ENCODE data around the gene OR4S1. TPM values are rescaled to one million over a fixed set of nuclear protein-coding genes. Genes with fewer than 3 reads are reported as not detected.
A peak's percentile ranks its signal among the peaks of the same experiment; 100 is the strongest.
"Not testable (repeated sequence)": the region's sequence is repeated elsewhere in the genome, so short reads cannot be mapped to it uniquely, and the experiment has no call there.

Gene OR4S1
- not detected in 2 replicates for polyA plus RNA-seq (2014; cell fraction: cytosol; rRNA removed)
- polyA plus RNA-seq (2014; cell fraction: nucleus; rRNA removed): not detected in 2 replicates

DNA sequence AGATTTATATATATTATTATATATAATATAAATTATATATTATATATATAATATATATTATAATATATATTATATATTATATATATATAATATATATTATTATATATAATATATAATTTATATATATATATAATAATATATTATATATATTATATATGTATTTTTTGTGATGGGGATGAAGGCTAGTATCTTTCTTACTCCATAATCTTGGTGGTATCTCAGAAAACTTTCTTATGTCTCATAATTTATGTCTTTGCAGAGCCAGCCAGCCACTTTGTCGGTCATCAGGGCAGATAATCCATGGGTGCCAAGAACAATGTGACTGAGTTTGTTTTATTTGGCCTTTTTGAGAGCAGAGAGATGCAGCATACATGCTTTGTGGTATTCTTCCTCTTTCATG lies at the start of gene OR4S1:
Gene OR4S1, plus strand, starts transcription at position 301 of the 400 bp plus-strand sequence. Its CDS starts 0 bp downstream, at position 301.
- no peak for DNase-seq (ENCODE audit: low spot score)

DNA sequence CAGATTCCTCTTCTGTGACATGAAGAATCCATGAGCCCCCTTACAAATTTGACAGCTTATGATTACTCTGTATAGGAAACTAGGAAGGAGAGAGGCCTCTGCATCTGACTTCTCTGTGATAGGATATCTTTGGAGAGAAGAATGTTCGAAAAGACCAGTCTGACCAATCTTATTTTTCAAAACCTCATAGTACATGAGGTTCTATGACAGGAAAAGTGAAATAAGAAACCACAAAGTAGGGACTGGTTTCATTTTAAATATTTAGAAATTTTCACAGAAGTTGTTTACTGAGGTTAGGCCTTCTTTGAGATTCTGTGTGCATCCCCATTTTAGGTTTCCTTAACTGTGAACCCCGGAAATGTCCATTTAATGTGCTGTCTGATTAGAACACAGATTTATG lies 44.4 kb upstream of the OR4S1 start:
- no peak for DNase-seq (ENCODE audit: low spot score)

DNA sequence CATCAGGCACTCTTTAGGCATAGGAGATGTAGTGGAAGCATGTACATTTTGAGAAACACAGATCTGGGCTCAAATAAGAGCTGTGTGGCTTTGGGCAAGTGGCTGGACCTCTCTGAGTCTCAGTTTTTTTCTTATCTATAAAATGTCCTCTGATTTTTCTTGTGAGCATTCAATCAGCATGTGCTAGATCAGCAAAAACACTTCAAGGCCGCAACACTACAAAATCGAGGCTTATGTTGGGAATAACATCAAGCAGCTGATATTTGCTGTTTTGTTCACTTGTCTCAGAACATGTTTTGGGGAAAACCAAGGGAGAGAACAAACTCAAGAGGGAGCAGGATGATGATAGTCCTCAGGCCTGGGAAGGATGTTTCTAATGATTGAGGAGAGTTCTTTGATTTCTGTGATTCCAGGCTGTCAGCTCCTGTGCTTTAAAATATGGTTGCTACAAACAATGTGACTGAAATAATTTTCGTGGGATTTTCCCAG lies 42.6 kb upstream of the OR4S1 start, which contains the start of gene OR4X1:
Gene OR4X1, plus strand, starts transcription at position 439 of the 489 bp plus-strand sequence. Its CDS starts 0 bp downstream, at position 439.
- DNase-seq (ENCODE audit: low spot score): no peak

DNA sequence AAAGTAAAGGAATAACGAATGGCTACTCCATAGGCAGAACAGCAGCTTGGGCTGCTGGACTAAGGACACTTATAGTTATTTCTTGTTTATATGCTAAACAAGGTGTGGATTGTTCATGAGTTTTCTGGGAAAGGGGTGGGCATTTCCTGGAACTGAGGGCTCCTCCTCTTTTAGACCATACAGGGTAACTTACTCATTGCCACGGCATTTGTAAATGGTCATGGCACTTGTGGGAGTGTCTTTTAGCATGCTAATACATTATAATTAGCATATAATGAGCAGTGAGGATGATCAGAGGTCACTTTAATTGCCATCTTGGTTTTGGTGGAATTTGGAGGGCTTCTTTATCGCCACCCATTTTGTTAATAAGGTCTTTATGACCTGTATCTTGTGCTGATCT lies 35.4 kb upstream of the OR4S1 start:
- DNase-seq (ENCODE audit: low spot score): no peak

GRCh38 chr11:48272606-48273005 lies 33.4 kb upstream of the OR4S1 start:
- no peak for DNase-seq (ENCODE audit: low spot score)

DNA sequence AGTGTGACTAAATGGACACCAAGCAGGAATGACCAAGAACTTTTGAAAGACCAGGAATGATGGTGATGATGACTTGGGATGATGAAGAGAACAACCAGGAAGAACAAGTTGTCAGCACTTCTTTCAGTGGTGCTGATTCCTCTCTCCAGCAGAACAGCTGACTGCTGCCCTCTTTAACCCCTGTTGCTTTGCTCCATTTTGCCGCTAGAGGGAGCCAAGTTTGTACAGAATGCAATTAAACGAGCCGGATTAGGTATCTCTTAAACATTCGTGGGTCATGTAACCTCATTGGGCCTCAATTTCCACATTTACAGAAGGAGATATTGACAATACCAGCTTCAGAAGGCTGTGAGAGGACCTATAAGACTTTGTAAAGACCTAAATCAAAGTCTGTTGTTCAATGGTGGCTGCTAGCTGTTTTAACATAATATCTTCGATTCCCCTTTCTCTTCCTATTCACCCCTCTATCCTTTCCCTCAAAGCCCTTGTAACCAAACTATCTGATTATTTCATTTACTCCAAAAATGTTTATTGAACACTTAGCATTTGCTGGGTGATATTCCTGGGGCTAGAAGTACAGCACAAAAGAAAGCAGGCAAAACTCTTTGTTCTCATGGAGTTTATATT lies 1.9 kb downstream of the OR4S1 start:
- peak; percentile 53 for DNase-seq (ENCODE audit: low spot score)

DNA sequence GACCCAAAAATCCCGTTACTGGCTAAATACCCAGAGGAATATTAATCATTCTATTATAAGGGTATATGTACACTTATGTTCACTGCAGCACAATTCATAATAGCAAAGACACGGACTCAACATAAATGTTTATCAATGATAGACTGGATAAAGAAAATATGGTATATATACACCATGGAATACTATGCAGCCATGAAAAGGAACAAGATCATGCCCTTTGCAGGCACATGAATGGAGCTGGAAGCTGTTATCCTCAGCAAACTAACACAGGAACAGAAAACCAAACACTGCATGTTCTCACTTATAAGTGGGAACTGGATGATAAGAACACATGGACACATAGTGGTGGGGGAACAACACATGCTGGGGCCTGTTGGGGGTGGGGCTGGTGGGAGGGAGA lies 7.6 kb downstream of the OR4S1 start:
- DNase-seq (ENCODE audit: low spot score): not testable (repeated sequence)

GRCh38 chr11:48319813-48320212 lies 13.8 kb downstream of the OR4S1 start:
- not testable (repeated sequence) for DNase-seq (ENCODE audit: low spot score)

DNA sequence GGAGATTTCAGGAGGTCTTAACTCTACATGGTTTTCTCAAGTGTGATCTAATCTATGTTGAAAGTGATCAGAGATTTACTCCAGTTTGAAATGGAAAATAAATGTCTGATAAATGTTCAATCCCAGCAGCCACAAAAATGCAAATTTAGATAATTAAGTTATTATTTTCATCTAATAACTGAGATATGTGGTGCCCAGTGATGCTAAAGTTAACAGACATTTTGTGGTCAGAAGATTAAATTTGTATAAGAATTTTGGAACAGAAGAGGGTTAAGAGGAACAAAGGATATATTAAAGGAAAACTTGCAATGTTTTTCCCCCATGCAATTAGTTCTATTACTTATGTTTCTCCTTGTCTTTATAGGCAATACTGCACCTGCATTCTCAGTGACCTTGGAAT lies 18.6 kb downstream of the OR4S1 start, which contains the start of gene OR4C3:
Gene OR4C3, plus strand, starts transcription at position 301 of the 400 bp plus-strand sequence. CDS start 102 bp downstream, outside the sequence.
- not testable (repeated sequence) for DNase-seq (ENCODE audit: low spot score)

DNA sequence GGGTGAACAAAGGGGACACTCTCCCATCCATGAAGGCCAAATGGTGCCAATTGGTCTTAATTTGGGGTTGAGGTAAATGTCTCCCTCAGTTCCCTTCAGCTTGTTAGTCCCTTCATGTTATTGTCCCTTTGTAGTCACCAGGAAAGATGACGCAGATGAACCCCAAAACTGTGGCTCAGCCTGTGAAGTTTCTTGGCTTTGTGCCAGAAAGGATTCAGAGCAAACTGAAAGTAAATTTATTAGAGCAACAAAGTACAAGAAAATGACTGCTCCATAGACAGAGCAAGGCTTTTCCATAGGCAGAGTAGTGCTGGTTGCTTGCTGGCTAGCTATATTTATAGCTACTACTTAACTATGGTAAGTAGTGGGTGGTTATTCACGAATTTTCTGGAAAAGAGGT lies 35.4 kb downstream of the OR4S1 start:
- DNase-seq (ENCODE audit: low spot score): no peak

DNA sequence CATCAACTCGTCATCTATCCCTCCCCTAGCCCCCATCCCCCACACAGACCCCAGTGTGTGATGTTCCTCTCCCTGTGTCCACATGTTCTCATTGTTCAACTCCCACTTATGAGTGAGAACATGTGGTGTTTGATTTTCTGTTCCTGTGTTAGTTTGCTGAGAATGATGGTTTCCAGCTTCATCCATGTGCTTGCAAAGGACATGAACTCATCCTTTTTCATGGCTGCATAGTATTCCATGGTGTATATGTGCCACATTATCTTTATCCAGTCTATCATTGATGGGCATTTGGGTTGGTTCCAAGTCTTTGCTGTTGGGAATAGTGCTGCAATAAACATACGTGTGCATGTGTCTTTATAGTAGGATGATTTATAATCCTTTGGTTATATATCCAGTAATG lies 36.5 kb downstream of the OR4S1 start:
- not testable (repeated sequence) for DNase-seq (ENCODE audit: low spot score)

DNA sequence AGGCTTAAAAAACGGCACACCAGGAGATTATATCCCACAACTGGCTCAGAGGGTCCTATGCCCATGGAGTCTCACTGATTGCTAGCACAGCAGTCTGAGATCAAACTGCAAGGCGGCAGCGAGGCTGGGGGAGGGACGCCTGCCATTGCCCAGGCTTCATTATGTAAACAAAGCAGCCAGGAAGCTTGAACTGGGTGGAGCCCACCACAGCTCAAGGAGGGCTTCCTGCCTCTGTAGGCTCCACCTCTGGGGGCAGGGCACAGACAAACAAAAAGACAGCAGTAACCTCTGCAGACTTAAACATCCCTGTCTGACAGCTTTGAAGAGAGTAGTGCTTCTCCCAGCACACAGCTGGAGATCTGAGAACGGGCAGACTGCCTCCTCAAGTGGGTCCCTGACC lies 40.3 kb downstream of the OR4S1 start:
- DNase-seq (ENCODE audit: low spot score): not testable (repeated sequence)

- no peak for DNase-seq (ENCODE audit: low spot score)
Measured at GRCh38 chr11:48354013-48354412, 48.0 kb downstream of the OR4S1 start.

- no peak for DNase-seq (ENCODE audit: low spot score)
Measured at GRCh38 chr11:48354677-48355076, 48.7 kb downstream of the OR4S1 start.

Measured in SK-N-DZ (cell line).